Measurements from ENCODE around the gene TMOD4.

TMOD4 gene

DNA sequence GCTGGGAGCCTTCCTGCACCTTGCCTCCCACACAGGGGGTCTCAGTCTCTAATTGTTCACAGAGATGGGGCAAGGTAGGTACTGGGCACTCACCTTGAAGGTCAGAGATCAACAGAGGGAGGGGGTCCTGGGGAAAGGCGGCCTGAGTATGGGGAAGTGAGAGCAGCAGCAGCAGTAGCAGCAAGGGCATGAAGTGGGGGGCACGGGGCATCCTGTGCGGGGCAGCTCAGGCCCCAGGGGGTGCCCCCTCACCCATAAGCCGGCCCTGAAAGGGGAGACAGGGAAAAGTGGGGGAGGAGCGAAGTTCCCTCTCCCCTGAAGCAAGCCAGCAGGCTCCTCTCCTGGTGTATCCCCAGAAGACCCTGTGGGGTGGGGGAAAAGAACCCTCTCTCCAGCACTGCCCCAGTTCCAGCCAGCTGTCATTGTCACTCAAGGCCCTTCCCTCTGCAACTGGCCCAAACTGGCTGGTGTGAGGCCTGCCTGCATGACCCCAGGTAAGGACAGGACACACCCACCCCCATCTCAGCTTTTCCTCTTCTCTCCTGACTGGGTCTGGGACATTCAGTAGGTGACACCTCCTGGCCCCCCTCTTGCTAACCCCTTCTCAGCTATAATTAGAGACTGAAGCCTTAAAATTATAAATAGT is 33.2 kb downstream of the TMOD4 start:
- no peak for DNase-seq

- DNase-seq = no peak
Observed at GRCh38 chr1:151137789-151138188, 38.0 kb downstream of the TMOD4 start.

DNA sequence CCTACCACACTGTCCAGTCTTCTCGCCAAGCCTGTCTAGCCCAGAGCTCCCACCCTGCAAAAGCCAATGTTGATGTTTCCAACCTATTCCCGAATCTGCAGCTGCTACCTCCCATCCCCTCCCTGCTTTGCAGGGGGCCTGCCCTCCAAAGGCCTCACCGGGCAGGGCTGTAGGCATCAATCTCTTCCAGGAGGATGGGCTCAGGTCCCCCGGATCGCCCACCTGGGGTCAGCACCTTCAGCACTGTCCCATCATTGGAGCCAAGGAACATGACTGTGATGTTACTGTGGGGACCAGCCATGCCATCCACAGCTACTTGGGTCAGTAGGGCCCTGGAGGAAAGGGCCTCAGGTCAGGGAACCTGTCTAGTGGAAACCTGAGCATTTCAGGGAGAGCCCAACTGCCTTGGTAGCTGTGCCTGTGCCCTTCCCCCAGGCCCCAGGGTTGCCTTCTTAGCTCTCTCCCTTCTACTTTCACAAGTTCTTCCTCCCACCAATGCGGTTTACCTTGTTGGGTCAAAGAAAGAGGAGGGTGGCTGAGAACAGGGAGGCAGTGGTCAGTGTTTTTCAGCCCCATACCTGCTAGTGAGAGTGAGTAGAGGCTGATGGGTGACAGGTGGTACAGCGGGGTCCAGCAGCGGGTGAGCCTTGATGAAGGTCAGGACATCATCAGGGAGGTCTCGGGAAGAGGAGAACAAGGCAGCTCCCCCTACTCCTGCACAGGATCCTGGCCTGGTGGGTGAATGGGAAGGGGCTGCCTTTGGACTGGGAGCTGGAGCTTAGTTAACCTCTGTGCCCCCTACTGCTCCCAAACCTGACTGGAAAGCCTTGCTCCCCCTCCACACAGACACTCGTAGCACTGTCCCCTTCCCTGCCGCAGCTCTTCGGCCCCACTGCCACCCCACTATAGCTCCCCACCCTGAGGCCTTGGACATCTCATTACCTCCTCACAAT is 40.1 kb downstream of the TMOD4 start:
- DNase-seq = no peak

- no peak for DNase-seq
Observed at GRCh38 chr1:151134991-151135390, 40.8 kb downstream of the TMOD4 start.

GRCh38 chr1:151134396-151134795 is 41.4 kb downstream of the TMOD4 start:
- DNase-seq = no peak

- DNase-seq = no peak
Observed at GRCh38 chr1:151133018-151133806, 42.6 kb downstream of the TMOD4 start.

GRCh38 chr1:151132335-151133017 is 43.3 kb downstream of the TMOD4 start:
- no peak for DNase-seq

DNA sequence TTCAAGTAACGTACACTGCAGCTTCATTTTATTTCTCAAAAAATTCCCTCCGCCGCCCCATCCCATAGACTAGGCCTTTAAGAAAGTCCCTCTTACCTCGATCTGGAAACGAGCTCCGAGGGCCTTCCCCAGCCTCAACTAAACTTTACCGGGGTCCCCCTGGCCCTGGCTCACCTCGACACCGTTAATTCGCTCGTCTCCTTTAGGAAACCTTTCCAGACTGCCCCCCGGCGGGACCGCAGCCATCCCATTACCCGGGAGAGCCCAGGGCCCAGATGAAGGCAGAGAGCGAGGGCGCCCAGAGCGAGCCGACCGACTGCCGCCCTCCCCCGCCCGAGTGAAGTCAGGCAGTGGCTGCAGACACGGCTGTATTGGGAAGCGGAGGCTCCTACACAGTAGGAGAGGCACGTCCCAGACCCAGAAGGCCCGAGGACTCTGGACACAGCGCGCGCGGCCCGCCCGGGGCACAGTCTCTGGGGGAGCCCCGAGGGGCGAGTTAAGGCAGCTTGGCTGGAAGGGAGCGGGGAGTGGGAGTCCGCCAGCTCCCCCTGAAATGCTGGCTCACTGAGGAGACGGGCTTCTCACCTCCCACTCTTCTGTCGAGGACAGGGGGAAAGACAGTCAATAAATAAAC is 44.0 kb downstream of the TMOD4 start:
- no peak for DNase-seq

DNA sequence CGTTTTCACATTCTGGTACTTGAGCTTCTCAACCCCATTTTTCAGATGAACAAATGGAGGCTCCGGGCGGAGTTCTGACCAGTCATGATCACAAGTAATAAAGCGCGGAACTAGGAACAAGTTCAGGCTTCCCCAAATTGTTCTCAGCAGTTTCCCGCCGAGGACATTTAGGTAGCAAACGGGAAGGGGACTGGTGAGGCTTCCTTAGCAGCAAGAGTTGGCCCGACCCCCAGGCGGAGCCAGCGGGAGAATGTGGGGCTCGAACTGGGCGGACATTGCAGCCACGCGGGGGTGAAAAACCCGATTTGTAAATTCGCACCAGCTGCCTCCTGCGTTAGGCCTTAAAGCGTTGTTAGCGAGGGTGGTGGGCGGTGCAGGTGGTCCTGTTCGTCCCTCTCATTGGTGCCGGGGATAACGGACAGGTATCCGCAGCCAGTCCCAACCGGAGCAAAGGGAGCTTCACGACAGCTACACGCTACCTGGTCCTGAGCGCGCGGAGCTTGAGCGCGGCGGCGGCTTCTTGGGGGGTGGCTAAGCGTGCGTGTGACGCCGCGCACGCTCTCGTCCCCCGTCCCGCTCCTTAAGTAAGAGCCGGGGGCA is 44.7 kb downstream of the TMOD4 start:
- no peak for DNase-seq

DNA sequence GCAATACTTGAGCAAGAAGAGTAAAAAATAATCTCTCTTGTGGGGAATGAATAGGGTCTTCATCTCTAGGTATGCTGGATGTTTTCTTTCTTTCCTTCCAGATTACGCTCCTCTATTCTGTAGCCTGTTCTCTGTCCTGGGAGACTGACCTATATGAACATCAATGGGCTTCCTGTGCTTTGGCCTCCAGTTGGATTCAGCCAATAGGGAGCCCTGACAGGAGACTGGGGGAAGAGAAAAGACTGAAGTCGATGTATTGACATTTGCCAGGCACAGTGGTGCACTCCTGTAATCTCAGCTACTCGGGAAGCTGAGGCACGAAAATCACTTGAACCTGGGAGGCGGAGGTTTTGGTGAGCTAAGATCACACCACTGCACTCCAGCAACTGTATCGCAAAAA is 47.0 kb downstream of the TMOD4 start:
- no peak for DNase-seq

GRCh38 chr1:151124763-151125403 is 50.9 kb downstream of the TMOD4 start:
- no peak for DNase-seq

Data from GF-D8 (cell line).